Measurements from ENCODE around the gene MCEE. TPM values are rescaled to one million over a fixed set of nuclear protein-coding genes. Genes with fewer than 3 reads are reported as not detected.
"Not testable (repeated sequence)": the region's sequence is repeated elsewhere in the genome, so short reads cannot be mapped to it uniquely, and the experiment has no call there.

MCEE gene
- total and polyA plus RNA-seq, 4 donors: 16.4 to 32.3 (median 21.6) TPM

GRCh38 chr2:71108091-71108490, 21.9 kb downstream of the MCEE start:
- ATAC-seq (ENCODE audit: insufficient read depth, low FRiP score): no peak
- no peak overlapping the region for H3K9ac ChIP-seq (ENCODE audit: insufficient read depth in 1 of 2, low read length in 2 of 2)
- no peaks in the 10 kb centered on the region for H3K27me3 ChIP-seq (ENCODE audit: control insufficient read depth in 3 of 3, insufficient read depth in 3 of 3, low read length in 2 of 3)
- no peak for TF ChIP-seq CTCF (IDR thresholded peaks at IDR 0.05; ENCODE audit: control extremely low read depth, extremely low read depth)
- WGBS, 2 donors: 96 to 97% methylated on average over 2 of the region's 2 CpGs
- H3K9me3 ChIP-seq (ENCODE audit: control insufficient read depth in 4 of 4, insufficient read depth in 3 of 4, low read length in 3 of 4): no peaks in the 10 kb centered on the region
- H3K36me3 ChIP-seq (ENCODE audit: control insufficient read depth in 4 of 4, insufficient read depth in 4 of 4, low read length in 4 of 4): peaks cover 0 to 9% (median 3%) of the 10 kb centered on the region in 4 donors
- H3K27ac ChIP-seq (ENCODE audit: low read depth in 1 of 2, low read length in 1 of 2): no peak overlapping the region
- H3K4me1 ChIP-seq (ENCODE audit: control insufficient read depth in 5 of 5, insufficient read depth in 5 of 5, low read length in 5 of 5): no peaks in the 10 kb centered on the region
- H3K4me3 ChIP-seq: no peak overlapping the region
- DNase-seq: no peak

- not testable (repeated sequence) for DNase-seq; H3K9ac ChIP-seq (ENCODE audit: insufficient read depth in 1 of 2, low read length in 2 of 2); H3K4me1 ChIP-seq (ENCODE audit: control insufficient read depth in 5 of 5, insufficient read depth in 5 of 5, low read length in 5 of 5); H3K36me3 ChIP-seq (ENCODE audit: control insufficient read depth in 4 of 4, insufficient read depth in 4 of 4, low read length in 4 of 4); H3K27ac ChIP-seq (ENCODE audit: low read depth in 1 of 2, low read length in 1 of 2); H3K27me3 ChIP-seq (ENCODE audit: control insufficient read depth in 3 of 3, insufficient read depth in 3 of 3, low read length in 2 of 3); ATAC-seq (ENCODE audit: insufficient read depth, low FRiP score); H3K4me3 ChIP-seq; H3K9me3 ChIP-seq (ENCODE audit: control insufficient read depth in 4 of 4, insufficient read depth in 3 of 4, low read length in 3 of 4)
- WGBS, 2 donors: 89 to 91% methylated on average over 6 of the region's 6 CpGs
Measured at GRCh38 chr2:71106463-71106862, 23.6 kb downstream of the MCEE start.

- DNase-seq (no peak), ATAC-seq (ENCODE audit: insufficient read depth, low FRiP score) (no peak)
- Histone ChIP-seq H3K27me3 (ENCODE audit: control insufficient read depth in 3 of 3, insufficient read depth in 3 of 3, low read length in 2 of 3) (no peaks in the 10 kb centered on the region), H3K4me3 (no peak overlapping the region), H3K9ac (ENCODE audit: insufficient read depth in 1 of 2, low read length in 2 of 2) (no peak overlapping the region), H3K4me1 (ENCODE audit: control insufficient read depth in 5 of 5, insufficient read depth in 5 of 5, low read length in 5 of 5) (no peaks in the 10 kb centered on the region), H3K27ac (ENCODE audit: low read depth in 1 of 2, low read length in 1 of 2) (no peak overlapping the region), H3K36me3 (ENCODE audit: control insufficient read depth in 4 of 4, insufficient read depth in 4 of 4, low read length in 4 of 4) (peaks cover 0 to 2% (median 0%) of the 10 kb centered on the region in 4 donors), H3K9me3 (ENCODE audit: control insufficient read depth in 4 of 4, insufficient read depth in 3 of 4, low read length in 3 of 4) (no peaks in the 10 kb centered on the region)
- 93 to 94% methylated on average over 5 of the region's 5 CpGs for WGBS, 2 donors
- no peak for TF ChIP-seq CTCF (IDR thresholded peaks at IDR 0.05; ENCODE audit: control extremely low read depth, extremely low read depth)
Measured at GRCh38 chr2:71103809-71104208, 26.2 kb downstream of the MCEE start.

- H3K9me3 ChIP-seq (ENCODE audit: control insufficient read depth in 4 of 4, insufficient read depth in 3 of 4, low read length in 3 of 4): no peaks in the 10 kb centered on the region
- WGBS, 2 donors: 58 to 65% methylated on average over 6 of the region's 6 CpGs
- no peak for ATAC-seq (ENCODE audit: insufficient read depth, low FRiP score)
Measured at GRCh38 chr2:71102981-71103681, 26.9 kb downstream of the MCEE start.

More at GRCh38 chr2:71102981-71103681, 26.9 kb downstream of the MCEE start:
- Histone ChIP-seq H3K36me3 (ENCODE audit: control insufficient read depth in 4 of 4, insufficient read depth in 4 of 4, low read length in 4 of 4) (peaks cover 0 to 2% (median 0%) of the 10 kb centered on the region in 4 donors), H3K27ac (ENCODE audit: low read depth in 1 of 2, low read length in 1 of 2) (no peak overlapping the region), H3K4me3 (no peak overlapping the region), H3K27me3 (ENCODE audit: control insufficient read depth in 3 of 3, insufficient read depth in 3 of 3, low read length in 2 of 3) (no peaks in the 10 kb centered on the region), H3K4me1 (ENCODE audit: control insufficient read depth in 5 of 5, insufficient read depth in 5 of 5, low read length in 5 of 5) (no peaks in the 10 kb centered on the region), H3K9ac (ENCODE audit: insufficient read depth in 1 of 2, low read length in 2 of 2) (no peak overlapping the region)
- TF ChIP-seq CTCF (IDR thresholded peaks at IDR 0.05; ENCODE audit: control extremely low read depth, extremely low read depth): no peak
- DNase-seq: no peak
